Endothelial cell of umbilical vein (primary cell): ENCODE measurements around the gene C17orf113.

Experiments used
- EZH2 ChIP-seq: IDR thresholded peaks from 2 replicates; pipeline ENCODE4 v1.6.1; 2012; ENCODE audit warnings: borderline replicate concordance, low read depth, mild to moderate bottlenecking, moderate library complexity, low read length, inconsistent platforms; ENCODE audit not compliant: severe bottlenecking
- POLR2A ChIP-seq: IDR thresholded peaks from 2 replicates; pipeline ENCODE4 v1.6.1; 2012; ENCODE audit warnings: low read depth, mild to moderate bottlenecking, control low read depth, low read length
- TF ChIP-seq, protein P1 (sequence below), 2 donors: IDR thresholded peaks; 1 replicate in 1 of 2; 2 replicates in 1 of 2; pipeline ENCODE4 v1.5.1; 2011; ENCODE audit warnings: low read length in 2 of 2, mild to moderate bottlenecking in 2 of 2, moderate library complexity in 2 of 2, control low read depth in 1 of 2, inconsistent platforms in 1 of 2, low read depth in 1 of 2; ENCODE audit not compliant: insufficient read depth in 1 of 2; ENCODE audit errors: extremely low read depth in 1 of 2
- TF ChIP-seq, protein P2 (sequence below): IDR thresholded peaks from 2 replicates; pipeline ENCODE4 v1.6.1; 2011; ENCODE audit not compliant: insufficient read depth, insufficient read length

DNA sequence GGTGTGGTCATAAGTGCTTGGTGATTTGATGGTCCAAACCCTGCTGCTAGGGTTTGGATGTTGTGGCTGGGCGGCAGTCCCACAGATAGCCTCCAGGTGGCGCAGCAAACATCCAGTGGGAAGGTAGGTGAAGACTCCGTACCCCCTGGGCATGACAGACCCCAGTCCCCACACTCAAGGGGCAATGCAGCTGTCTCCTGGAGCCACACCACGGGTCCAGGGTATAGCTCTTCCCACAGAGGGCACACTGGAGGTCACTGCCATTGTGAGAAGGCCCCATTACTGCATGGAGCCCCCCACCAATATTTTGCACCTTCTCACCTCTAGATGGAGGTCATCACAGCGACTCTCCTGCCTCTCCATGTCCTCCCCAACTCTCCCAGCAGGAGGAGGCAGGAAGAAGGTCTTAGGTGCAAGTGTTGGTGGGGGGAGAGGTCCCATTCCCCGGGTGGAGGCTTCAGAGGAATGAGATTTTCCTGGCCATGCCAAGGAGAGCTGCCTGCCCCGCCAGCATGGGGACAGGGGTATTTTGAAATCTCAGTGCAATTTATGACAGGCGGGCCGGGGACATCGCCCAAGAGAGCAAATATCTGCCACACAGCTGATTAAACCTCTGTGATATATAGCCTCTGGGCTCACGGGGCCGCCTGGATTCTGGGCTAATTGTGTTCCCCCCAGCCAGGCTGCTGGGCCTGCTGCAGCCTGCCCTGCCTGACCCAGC lies 17.1 kb upstream of the C17orf113 start:
- TF ChIP-seq, protein P1, sequence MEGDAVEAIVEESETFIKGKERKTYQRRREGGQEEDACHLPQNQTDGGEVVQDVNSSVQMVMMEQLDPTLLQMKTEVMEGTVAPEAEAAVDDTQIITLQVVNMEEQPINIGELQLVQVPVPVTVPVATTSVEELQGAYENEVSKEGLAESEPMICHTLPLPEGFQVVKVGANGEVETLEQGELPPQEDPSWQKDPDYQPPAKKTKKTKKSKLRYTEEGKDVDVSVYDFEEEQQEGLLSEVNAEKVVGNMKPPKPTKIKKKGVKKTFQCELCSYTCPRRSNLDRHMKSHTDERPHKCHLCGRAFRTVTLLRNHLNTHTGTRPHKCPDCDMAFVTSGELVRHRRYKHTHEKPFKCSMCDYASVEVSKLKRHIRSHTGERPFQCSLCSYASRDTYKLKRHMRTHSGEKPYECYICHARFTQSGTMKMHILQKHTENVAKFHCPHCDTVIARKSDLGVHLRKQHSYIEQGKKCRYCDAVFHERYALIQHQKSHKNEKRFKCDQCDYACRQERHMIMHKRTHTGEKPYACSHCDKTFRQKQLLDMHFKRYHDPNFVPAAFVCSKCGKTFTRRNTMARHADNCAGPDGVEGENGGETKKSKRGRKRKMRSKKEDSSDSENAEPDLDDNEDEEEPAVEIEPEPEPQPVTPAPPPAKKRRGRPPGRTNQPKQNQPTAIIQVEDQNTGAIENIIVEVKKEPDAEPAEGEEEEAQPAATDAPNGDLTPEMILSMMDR (IDR thresholded peaks at IDR 0.05; ENCODE audit: extremely low read depth in 1 of 2, insufficient read depth in 1 of 2, low read depth in 1 of 2, low read length in 2 of 2): peak; percentile 76 to 89
- TF ChIP-seq, protein P2, sequence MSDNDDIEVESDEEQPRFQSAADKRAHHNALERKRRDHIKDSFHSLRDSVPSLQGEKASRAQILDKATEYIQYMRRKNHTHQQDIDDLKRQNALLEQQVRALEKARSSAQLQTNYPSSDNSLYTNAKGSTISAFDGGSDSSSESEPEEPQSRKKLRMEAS: no peak
- TF ChIP-seq POLR2A: no peak
- no peak for TF ChIP-seq EZH2
